ENCODE results near the gene UHRF1. TPM values are rescaled to one million over a fixed set of nuclear protein-coding genes. Genes with fewer than 3 reads are reported as not detected.
"Not testable (repeated sequence)": the region's sequence is repeated elsewhere in the genome, so short reads cannot be mapped to it uniquely, and the experiment has no call there.

Gene UHRF1
- total RNA-seq, 1 donor from 2014 or later, result 1.9 TPM

DNA sequence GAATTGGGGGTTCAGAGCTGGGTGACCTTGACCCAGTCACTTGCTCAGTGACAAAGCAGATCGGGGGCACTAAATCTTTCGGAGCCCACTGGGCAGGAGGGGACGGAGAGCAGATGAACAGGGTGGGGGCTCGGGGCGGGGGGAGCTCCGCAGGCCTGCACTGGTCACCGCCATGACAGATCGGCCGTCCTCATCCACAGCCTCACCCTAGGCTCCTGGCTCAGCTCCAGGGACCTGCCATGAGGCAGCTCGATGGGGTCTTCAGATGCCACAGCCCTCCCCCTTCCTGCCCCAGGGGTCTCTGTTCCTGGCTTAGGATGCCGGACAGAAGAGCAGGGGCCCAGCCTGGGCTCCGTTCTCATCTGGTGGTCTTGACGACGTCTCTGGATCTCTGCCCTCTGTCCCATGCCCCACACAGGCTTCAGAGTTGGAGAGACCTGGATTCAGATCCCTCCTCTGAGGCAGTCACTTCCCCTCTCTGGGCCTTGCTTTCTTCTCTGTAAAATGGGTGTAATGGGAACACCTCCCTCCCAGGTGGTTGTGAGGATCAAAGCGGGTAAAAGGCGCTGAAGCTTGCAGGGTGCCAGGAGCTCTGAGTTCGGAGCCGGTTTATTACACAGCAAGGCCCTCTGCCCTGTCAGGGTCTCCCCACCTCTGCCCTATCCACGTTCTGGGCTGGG is 62.7 kb downstream of the UHRF1 start:
- DNase-seq (ENCODE audit: low spot score), result no peak

DNA sequence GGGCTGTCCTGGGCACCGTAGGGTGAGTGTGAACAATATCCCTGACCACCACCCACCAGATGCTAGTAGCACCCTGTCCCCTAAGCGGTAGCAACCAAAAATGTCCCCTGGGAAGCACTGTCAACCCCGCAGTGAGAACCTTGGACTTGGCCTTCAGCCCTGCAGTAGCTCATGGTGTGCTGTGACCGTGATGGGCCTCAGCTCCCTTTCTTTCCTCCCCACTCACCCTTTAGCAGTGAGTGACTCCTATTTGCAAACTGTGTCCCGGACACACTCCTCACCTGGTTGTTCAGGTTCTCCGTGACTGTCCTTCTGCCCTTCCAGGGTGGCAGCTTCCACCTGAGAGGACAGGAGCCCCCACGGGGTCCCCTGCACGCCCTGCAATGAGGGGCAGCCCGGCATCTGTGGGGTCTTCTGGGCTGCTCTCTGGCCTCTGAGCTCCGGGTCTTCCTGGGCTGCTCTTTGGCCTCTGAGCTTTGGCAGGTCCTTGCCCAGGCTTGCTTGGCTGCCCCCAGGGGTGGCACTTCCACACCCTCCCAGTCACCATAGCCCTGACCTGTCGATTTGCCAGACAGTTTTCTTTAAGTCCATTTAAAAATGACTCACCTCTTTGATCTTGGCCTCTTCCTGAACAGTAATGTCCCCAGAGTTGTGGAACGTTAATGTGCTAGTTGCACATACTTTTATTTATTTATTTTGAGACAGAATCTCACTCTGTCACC is 63.4 kb downstream of the UHRF1 start:
- no peak for DNase-seq (ENCODE audit: low spot score)

DNA sequence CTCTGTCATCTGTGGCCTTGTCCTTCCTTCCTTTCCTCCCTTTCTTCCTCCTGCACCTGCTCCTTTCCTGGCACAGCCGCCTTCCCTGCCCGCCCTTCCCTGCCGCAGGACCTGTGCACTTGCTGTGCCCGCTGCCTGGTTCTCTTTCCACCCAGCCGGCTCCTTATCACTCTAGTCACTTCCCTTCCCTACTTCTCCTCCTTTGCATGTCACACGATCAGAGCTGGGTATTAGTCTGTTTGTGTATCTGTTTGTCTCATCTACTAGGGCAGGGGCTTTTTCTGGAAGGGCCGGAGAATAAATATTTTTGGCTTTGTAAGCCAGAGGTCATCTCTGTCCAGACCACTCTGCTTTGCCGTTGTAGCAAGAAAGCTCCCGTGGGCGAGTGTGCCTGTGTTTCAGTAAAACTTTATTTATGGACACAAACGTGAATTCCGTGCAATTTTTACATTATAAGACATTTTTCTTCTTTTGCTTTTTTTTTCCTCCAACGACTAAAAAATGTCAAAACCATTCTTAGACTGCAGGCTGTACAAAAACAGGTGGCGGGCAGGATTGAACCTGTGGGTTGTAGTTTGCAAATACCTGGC is 65.7 kb downstream of the UHRF1 start:
- no peak for DNase-seq (ENCODE audit: low spot score)

DNA sequence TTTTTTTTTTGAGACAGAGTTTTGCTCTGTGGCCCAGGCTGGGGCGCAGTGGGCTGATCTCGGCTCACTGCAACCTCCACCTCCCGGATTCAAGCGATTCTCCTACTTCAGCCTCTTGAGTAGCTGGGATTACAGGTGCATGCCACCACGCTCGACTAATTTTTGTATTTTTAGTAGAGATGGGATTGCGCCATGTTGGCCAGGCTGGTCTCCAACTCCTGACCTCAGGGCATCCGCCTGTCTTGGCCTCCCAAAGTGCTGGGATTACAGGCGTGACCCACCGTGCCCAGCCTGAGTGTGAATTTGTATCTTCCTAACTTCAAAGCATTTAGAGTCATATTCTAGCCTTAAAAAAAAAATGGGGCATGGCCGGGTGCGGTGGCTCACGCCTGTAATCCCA is 66.3 kb downstream of the UHRF1 start:
- not testable (repeated sequence) for DNase-seq (ENCODE audit: low spot score)

DNA sequence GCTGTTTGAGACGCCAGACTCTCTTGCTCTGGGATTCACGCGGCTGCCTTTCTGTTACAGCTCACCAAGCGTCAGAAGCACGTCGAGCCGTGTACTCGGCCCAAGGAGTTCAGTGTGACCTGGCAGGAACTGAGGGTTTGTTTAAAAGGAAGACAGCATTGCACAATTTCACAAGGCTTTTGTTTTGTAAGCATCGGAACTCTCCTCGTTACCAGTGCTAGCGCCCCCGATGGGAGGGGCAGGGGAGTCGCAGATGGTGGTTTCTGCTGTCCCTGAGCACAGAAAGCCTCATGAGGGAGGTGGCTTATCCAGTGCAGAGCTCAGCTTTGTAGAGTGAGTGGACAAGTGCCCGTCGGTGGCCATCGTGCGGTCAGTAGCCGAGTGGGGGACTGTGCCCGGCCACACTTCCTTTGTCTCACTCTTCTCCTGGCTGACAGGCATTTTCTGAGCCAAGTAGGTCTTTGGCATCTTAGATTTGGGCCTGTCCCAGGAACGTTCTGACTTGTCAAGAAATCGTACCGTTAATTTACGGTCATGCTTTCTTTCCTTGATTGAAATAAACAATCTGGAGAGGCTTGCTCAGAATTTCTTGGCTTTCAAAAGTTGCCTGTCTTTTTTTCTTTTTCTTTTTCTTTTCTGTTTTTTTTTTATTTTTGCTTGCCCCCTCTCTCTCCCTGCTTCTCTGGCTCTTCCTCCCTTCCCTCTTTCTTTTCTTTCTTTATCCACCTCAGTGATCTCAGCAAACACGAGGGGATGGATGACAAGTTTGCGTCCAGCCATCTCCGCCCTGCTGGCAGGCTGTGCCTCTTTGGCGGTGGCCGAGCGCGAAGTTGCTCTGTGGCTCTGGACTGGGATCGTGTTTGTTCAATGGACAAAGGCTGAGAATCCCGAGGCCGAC is 67.3 kb downstream of the UHRF1 start:
- DNase-seq (ENCODE audit: low spot score), result peak; percentile 80

DNA sequence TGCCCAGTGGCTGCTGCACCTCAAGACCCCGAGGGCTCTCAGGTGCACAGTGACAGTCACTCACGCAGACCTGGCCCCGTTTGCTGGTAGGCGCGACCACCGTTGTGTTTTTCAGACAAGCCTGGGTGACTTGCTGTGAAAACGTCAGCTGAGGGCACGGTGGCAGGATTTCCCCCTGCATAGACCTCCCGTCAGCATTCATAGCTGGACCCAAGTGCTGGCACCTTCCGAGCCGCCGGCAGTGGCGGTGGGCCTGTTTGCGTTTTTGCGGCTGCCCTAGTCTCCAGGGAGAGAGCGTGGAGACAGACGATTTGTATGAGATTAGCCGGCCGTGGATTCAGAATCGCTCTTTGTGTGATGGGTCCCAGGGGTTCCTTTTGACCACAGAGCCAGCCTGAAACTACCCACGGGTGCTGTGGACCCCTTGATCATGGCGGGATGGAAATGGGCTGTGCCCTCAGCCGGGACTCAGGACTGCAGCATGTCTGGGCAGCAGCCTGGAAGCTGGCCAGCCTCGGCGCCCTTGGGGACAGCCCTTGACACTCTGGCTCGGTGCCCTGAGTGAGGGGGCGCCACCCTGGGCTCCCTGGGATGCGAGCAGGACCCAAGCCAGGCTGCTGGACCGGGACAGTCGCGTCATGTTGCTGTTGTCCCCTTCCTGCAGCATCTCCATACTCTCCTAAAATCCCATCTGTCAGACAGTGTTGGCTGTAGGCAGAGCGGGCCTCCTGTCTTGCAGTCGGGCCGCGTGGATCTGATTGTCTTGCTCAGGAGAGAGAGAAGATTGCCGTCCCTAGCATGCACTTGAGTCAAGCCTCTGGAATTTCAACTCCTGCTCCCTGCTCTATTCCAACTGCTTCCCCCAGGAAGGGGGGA is 68.2 kb downstream of the UHRF1 start:
- no peak for DNase-seq (ENCODE audit: low spot score)

DNA sequence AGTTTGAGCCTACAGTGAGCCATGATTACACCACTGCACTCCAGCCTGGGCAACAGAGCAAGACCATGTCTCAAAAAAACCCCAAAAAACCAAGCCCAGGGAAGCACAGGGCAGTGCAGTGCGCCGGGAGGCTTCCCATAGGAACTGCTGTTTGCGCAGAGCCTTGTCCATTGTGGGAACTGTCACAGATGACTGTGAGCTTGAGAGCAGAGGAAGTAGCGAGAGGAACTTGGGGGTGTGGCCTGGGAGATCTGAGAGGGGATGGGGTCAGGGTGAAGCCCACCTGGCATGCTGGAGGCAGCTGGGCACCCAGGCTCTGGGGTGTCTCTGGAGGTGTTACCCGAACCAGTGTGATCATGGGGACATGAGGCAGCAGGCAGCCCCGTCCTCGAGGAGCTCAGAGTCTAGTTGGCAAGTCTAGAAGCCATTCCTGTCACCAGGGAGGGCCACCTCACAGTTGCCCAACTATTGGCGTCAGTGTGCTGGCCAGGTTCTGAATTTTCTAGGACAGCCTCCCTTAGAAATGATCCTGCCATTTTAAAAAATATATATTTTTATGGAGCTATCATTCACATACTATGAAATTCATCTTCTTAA is 70.0 kb downstream of the UHRF1 start:
- DNase-seq (ENCODE audit: low spot score), result no peak

DNA sequence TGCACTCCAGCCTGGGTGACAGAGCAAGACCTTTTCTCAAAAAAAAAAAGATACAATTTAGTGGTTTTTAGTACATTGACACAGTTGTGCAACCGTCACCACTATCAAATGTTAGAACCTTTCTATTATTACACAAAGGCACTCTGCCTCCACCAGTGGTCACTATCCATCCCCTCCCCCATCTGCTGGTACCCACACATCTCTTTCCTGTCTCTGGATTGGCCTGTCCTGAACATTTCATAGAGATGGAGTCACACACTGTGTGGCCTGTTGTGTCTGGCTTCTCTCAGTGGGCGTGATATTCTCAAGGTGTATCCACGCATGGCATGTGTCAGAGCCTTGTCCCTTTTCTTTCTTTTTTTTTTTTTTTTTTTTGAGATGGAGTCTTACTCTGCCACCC is 70.8 kb downstream of the UHRF1 start:
- DNase-seq (ENCODE audit: low spot score), result no peak

DNA sequence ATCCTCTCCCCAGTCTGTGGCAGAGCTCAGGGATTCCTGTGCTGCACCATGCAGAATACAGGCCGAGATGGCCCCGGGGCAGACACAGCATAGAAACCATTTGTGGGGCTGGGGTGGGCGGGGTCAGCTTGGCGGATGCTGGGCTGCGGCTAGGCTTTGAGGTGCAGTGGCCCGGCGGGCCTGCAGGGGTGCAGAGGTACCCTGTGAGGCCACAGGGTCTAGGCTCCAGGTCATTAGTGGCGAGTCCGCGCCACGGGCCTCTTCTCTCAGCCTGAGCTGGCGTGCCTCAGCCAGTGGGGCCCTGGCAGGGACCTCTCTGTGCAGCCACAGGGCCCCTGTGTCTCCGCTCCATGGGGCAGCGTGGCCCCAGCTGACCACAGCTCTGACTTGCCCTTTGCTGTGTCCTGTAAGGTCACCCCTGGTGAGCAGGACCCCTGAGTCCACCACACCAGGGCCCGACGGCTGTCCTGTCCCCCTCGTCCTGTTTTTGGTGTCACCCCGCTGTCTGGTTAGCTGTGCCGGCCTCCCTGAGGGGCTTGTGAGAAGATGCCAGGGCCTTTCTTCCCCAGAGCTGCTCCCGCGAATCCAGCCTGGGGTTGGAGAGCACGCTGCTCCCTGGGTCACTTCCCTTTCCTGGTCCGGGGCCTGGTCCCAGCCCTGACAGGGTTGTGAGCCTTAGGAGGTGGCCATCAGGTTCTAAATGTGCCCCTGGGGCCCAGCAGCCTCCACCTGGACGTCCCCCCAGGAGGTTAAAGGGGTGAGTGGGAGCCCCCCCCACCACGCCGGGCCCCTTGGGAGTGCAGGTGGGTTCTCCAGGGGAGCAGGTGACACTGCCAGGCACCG is 71.8 kb downstream of the UHRF1 start:
- no peak for DNase-seq (ENCODE audit: low spot score)

DNA sequence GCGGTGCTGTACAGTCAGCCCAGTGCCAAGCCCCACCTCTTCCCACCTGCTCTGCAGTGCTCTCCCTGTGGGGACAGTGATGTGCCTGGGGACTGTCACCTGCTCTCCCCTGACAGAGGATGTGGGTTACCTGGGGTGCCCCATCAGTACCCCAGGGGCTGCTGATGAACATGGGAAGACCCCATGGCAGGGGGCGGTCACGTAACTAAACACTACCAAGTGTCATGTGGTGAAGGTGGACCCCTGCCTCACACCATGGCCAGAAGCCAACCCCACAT is 72.3 kb downstream of the UHRF1 start:
- DNase-seq (ENCODE audit: low spot score), result no peak

DNA sequence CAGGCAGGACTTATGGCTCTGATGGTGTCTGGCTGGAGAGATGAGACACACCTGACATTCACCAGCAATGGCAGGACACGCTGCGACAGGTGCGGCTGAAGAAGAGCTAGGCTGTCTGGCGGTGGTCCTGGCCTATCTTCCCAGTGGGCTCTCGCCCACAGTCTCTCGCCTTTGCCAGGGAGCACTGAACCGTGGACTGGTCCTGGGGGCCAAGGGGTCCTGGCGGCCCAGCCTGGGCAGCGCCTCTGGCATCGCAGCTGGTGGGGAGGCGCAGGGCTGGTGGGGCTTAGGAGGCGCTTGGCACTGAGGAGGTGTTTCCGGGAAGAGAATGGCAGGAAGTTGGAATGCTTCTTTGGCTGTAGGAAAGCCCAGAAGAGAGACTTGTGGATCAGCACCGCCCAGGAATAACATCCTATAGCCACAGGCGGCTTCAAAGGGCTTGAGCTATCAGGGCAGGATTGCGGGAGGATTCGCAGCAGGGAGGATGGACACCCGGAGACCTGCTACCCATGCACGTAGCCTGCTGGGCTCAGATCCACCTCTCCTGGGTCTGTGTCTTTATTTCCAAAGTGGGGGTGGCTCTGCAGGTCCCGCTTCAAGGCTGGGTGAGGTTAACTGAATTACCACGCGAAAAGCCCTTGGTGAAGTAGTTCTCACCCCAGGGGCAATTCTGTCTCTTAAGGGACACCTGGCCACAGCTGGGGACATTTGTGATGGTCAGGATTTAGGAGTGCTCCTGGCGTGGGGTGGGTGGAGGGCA is 74.2 kb downstream of the UHRF1 start:
- no peak for DNase-seq (ENCODE audit: low spot score)

DNA sequence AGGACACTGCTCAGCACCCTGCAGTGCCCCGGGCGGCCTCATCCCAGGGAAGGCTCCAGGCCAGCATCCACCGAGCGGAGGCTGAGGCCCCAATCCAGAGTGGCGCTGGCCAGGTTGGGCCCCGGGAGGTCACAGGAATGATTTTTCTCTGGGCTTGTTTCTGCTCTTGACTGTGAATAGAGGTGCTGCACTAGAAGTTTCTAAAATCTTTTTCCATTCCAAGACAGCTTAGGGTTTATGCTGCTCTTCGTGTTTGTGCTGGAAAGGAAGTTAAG is 74.7 kb downstream of the UHRF1 start:
- DNase-seq (ENCODE audit: low spot score), result no peak

DNA sequence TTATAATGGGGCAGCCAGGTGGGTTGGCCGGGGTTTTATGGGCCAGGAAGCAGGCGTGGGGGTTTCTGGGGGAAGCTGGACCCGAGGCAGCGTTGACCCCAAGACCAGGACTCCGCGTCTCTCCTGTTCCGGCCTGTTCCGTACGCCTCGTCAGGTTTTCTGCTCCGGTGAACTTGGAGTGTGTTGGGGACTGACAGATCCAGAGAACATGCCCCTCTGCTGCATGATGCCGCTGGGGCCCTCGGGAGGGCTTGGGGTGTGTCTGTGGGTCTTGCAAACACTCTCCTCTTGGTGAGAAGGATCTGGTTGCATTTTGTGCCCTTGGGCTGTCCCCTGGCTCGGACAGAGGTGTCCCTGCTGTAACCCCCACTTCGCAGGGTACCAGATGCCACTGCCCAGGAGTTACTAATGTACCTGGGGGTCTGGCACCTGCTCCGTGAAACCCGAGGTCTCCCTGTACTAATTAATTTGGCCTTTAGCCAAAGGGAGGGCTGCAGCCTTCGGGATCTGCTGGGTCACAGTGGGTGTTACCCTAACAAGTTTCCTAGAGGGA is 75.2 kb downstream of the UHRF1 start:
- DNase-seq (ENCODE audit: low spot score), result no peak

DNA sequence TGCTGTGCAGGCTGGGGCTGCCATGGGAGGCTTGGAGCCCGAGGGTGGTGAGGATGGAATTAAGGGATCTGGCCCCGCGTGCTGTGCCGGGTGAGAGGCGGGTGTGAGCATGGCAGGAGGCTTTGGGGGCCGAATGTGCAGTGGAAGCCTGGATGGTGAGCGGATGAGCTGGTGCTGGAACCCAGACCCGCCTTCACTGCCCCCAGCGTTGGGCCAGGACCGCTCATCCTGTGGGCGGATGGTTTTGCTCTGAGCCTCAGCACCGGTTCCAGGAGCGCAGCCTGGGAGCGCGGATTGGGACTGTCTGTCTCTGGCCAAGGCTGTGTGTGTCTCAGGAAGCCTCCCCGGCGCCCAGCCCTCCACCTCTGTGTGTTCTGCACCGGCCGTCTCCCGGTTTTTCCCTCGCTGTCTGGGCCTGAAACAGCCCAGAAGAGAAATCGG is 76.3 kb downstream of the UHRF1 start:
- no peak for DNase-seq (ENCODE audit: low spot score)

DNA sequence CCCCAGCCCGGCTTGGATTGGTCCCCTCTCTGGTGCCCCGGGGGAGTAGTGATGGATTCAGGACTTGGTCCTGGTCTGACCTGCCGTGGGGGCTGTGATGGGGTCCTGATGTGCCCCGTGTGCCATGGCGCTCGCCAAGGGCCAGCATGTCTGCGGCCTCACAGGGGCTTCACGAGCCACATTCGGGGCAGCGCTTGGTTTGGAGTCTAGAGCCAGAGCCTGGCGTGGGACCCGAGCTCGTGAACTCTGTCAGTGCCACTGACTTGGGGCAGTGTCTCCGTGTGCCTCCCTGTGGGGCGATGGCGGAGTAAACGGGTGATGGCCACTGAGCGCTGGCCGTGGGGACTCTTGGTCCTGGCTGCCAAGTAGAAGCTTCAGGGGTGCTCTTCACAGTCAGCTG is 76.8 kb downstream of the UHRF1 start:
- DNase-seq (ENCODE audit: low spot score), result no peak

DNA sequence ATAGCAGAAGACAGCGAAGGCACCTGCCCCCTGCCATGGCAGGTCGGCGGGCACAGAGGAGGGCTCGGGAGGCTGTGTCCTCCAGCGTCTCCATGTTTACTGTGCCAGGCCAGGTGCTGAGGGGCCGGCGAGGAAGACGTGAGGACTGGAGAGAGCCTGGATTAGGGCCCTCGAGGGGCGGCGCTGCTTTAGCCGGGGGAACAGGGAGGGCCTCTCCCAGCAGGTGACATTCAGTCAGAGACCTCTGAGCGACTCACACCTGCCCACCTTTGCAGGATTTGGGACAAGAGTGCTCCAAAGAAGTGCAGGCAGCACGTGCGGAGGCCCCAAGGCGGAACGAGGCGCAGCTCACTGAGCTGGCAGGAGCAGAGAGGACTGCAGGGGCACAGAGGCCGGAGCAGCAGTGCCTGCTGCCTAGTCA is 77.2 kb downstream of the UHRF1 start:
- DNase-seq (ENCODE audit: low spot score), result no peak

DNA sequence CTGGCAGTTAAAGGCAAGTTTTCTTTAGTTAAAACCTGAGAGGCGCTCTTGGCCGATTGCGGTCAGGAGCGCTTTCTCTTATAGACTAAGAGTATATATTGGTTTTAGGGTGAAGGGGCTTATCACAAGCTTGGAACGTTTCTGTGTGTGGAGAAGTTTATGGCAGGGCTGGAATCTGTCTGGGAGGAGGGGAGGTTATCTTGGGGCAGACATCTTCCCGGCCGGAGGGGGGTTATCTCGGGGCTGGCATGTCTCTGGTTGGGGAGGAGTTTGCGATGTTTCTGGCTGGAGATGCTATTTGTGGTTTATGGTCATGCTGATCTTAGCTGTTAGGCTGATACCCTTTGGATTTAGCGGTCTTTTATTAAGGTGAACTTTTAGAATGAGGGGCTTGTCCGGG is 78.0 kb downstream of the UHRF1 start:
- DNase-seq (ENCODE audit: low spot score), result no peak

DNA sequence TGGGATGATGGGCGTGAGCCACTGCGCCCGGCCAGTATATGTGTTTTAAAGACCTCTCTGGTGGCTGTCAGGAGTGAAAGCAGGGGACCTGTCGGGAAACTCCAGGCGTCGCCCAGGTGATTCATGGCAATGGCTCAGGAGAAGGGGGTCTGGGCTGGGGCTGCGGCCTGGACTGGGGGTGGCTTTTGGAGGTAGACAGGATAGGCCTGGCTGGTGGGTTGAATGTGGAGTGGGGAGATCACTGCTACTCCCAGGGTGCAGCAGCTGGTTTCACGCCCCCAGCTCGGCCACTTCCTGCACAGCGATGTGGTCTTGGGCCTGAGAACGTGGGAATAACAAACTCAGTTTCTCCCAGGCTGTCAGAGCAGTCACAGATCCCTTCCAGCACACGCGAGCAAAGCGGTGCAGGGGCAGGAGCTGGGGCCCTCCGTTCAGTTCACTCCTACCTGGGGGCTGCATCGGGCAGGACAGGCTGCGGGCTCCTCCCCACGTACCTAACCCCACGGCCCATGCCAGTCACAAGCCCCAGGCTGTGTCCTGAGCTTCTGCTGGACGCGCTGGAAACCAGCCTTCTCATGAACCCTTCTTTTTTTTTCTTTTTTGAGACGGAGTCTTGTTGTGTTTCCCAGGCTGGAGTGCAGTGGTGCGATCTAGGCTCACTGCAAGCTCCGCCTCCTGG is 78.5 kb downstream of the UHRF1 start:
- no peak for DNase-seq (ENCODE audit: low spot score)

All from ureter (tissue), 1 donor.